ENCODE measurements around the gene CCDC120.

CCDC120 gene

GRCh38 chrX:49060914-49061313 lies 2.1 kb downstream of the CCDC120 start:
- DNase-seq (ENCODE audit: low read depth, low spot score), result no peak
- H3K27ac ChIP-seq, result no peak overlapping the region

DNA sequence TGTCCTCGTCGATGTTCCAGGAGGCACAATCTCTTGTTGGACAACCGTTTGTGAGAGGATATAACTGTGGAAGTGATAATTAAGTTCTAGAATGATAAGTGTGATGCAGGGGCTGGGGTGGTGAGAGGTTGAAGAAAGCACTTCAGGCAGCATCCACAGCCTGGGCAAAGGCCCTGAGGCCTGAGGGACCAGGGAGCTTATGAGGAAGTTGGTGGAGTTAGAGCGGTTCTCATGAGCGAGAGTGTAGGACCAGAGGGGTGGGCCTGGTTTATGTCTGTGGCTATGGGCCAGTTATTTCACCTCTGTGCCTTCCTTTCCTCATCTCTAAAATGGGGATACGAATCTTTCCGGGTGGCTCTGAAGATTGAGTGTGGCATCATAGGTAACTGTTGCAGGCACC lies 2.7 kb downstream of the CCDC120 start:
- DNase-seq (ENCODE audit: low read depth, low spot score), result no peak
- no peak overlapping the region for H3K27ac ChIP-seq

- no peak for DNase-seq (ENCODE audit: low read depth, low spot score)
- no peak overlapping the region for H3K27ac ChIP-seq
These were observed 3.1 kb downstream of the CCDC120 start for GRCh38 chrX:49061916-49062315.

GRCh38 chrX:49063715-49064114 lies 4.9 kb downstream of the CCDC120 start:
- DNase-seq (ENCODE audit: low read depth, low spot score), result no peak
- no peak overlapping the region for H3K27ac ChIP-seq

- DNase-seq (ENCODE audit: low read depth, low spot score), result no peak
- no peak overlapping the region for H3K27ac ChIP-seq
These were observed 5.5 kb downstream of the CCDC120 start for GRCh38 chrX:49064303-49064702.

DNA sequence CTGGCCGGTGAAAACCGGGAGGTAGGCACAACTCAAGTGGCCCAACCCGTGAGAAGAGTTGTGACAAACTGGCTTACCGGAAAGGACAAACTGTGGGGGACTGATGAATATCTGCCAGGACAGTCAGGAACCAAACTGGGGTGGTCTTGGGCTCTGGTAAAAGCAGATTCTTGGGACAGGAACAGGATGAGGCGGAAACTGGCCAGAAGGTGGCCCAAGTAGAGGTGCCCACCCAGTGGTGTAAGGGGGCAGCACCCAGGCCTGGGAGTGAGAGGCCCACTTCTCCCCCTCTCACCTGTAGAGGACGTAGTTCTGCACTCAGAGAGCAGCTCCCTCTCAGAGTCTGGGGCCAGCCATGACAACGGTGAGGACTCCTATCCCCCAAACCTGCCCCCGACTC lies 5.9 kb downstream of the CCDC120 start:
- DNase-seq (ENCODE audit: low read depth, low spot score), result no peak
- H3K27ac ChIP-seq, result no peak overlapping the region

- H3K27ac ChIP-seq, result no peak overlapping the region
- DNase-seq (ENCODE audit: low read depth, low spot score), result no peak
These were observed 7.5 kb downstream of the CCDC120 start for GRCh38 chrX:49066278-49066677.

- no peak for DNase-seq (ENCODE audit: low read depth, low spot score)
- no peak overlapping the region for H3K27ac ChIP-seq
These were observed 7.9 kb downstream of the CCDC120 start for GRCh38 chrX:49066690-49067089.

DNA sequence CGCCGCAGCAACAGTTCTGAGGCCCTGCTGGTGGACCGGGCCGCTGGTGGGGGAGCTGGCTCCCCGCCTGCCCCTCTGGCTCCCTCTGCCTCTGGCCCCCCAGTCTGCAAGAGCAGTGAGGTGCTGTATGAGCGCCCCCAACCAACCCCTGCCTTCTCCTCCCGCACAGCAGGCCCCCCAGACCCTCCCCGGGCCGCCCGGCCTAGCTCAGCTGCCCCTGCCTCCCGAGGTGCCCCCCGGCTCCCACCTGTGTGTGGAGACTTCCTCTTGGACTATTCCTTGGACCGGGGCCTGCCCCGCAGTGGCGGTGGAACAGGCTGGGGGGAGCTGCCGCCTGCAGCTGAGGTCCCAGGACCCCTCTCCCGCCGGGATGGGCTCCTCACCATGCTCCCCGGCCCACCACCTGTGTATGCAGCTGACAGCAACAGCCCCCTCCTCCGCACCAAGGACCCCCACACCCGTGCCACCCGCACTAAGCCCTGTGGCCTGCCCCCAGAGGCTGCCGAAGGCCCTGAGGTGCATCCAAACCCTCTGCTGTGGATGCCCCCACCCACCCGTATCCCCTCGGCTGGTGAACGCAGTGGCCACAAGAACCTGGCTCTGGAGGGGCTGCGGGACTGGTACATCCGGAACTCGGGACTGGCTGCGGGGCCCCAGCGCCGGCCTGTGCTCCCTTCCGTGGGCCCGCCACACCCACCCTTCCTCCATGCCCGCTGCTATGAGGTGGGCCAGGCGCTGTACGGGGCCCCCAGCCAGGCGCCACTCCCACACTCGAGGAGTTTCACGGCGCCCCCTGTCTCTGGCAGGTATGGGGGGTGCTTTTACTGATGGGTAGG lies 8.7 kb downstream of the CCDC120 start:
- DNase-seq (ENCODE audit: low read depth, low spot score), result no peak
- H3K27ac ChIP-seq, result no peak overlapping the region

DNA sequence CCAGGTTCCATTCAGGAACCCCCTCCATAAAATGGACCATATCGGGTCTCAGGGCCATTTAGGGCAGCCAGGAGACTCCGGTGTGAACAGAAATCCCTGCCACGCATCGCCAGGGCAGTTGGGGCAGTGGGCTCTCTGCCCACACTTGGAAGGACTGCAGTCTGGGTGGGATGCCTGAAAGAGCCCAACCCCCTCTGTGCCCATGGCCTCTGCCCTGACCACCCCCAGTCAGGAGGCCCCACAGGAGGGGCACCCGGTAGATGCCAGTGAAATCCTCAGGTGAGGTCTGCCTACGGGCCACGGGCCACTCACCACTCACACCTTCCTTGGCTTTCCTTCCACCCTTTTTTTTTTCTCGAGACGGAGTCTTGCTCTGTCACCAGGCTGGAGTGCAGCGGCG lies 10.2 kb downstream of the CCDC120 start:
- no peak for DNase-seq (ENCODE audit: low read depth, low spot score)

DNA sequence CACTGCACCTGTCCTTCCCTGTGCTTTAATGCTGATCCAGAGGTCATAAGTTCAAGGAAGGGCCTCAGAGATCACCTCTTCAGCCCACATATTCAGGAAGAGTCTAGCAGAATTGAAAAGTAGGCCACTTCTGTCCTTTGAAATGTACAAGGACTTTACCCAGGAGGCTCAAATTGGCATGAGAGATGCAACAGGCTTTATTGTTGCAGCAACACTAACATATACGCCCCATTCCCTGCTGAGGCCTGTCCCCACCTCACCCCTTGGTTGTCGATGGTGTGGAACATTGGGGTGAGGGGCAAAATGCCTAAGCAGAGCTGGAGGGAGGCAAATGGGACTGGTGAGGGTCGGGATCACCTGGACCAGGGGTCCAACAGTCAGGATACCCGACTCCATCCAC lies 12.2 kb downstream of the CCDC120 start:
- no peak overlapping the region for H3K27ac ChIP-seq
- no peak for DNase-seq (ENCODE audit: low read depth, low spot score)

More for the DNA sequence above, 10.2 kb downstream of the CCDC120 start:
- H3K27ac ChIP-seq, result no peak overlapping the region

- no peak for DNase-seq (ENCODE audit: low read depth, low spot score)
These were observed 13.3 kb downstream of the CCDC120 start for GRCh38 chrX:49071877-49072711.

GRCh38 chrX:49072712-49073095 lies 13.9 kb downstream of the CCDC120 start:
- no peak overlapping the region for H3K27ac ChIP-seq
- no peak for DNase-seq (ENCODE audit: low read depth, low spot score)

More at GRCh38 chrX:49071877-49072711, 13.3 kb downstream of the CCDC120 start:
- H3K27ac ChIP-seq, result no peak overlapping the region

GRCh38 chrX:49073601-49074575 lies 15.1 kb downstream of the CCDC120 start, which contains the start of gene PRAF2:
Gene PRAF2 (minus strand): TSS chrX:49074002. CDS start chrX:49073987, 15 bp downstream.
- peak; percentile 52 for DNase-seq (ENCODE audit: low read depth, low spot score)
- peak within 1 kb of the TSS; percentile 9 for H3K27ac ChIP-seq

DNA sequence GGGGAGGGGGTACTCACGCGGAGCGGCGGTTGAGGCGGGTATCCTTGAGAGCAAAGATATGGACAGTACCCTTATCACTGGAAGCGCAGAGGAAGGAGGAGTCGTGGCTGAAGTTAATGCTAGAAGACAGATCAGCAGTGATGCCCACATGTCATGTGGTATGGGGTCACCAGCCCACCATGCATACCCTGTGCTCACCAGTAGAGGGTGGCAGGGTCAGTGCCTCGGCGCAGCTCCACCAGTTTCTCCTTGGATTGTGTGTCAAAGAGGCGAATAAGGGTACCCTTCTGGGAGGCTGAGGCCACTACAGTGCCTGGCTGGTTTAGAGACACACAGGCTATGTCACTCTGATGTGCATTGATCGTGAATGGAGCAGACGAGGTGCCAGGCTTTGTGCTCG lies 16.5 kb downstream of the CCDC120 start:
- no peak overlapping the region for H3K27ac ChIP-seq
- no peak for DNase-seq (ENCODE audit: low read depth, low spot score)

GRCh38 chrX:49077941-49078340 lies 19.1 kb downstream of the CCDC120 start:
- H3K27ac ChIP-seq, result peak overlapping the region; percentile 78
- DNase-seq (ENCODE audit: low read depth, low spot score), result no peak

- peak within 1 kb of the TSS; percentile 78 for H3K27ac ChIP-seq
- no peak for DNase-seq (ENCODE audit: low read depth, low spot score)
These were observed 21.0 kb downstream of the CCDC120 start, which contains the start of gene WDR45 for GRCh38 chrX:49079489-49080428. Gene WDR45 (minus strand): TSS chrX:49079887. CDS start chrX:49078095, 1,792 bp downstream.

GRCh38 chrX:49082271-49082871 lies 23.6 kb downstream of the CCDC120 start:
- DNase-seq (ENCODE audit: low read depth, low spot score), result no peak
- no peak overlapping the region for H3K27ac ChIP-seq

Data from epithelial cell of prostate (primary cell).